Epithelial cell of esophagus (primary cell): ENCODE results near the gene LAMTOR2.

ENCODE experiments used
- DNase-seq: peaks from one replicate; pipeline ENCODE4 v3.0.0; 2010; ENCODE audit warnings: low read depth
- H3K4me3 ChIP-seq: 2 replicates; pipeline ENCODE4 v1.5.1; 2011; ENCODE audit warnings: mild to moderate bottlenecking, low read length, control low read depth
- CTCF ChIP-seq: IDR thresholded peaks from 2 replicates; pipeline ENCODE4 v1.5.1; 2011; ENCODE audit warnings: low read depth, mild to moderate bottlenecking, low read length, control low read depth, inconsistent platforms; ENCODE audit not compliant: insufficient read depth; ENCODE audit errors: missing control alignments

LAMTOR2 gene

GRCh38 chr1:156072251-156072650 is 17.7 kb downstream of the LAMTOR2 start:
- DNase-seq, result no peak
- no peak for TF ChIP-seq CTCF
- H3K4me3 ChIP-seq, result no peak overlapping the region

- no peak for TF ChIP-seq CTCF
- DNase-seq, result no peak
- no peak overlapping the region for H3K4me3 ChIP-seq
These were observed 18.6 kb downstream of the LAMTOR2 start for GRCh38 chr1:156073110-156073687.

- H3K4me3 ChIP-seq, result no peak overlapping the region
- TF ChIP-seq CTCF, result no peak
- DNase-seq, result no peak
These were observed 19.2 kb downstream of the LAMTOR2 start for GRCh38 chr1:156073740-156074139.

GRCh38 chr1:156074661-156075060 is 20.1 kb downstream of the LAMTOR2 start:
- TF ChIP-seq CTCF, result no peak
- H3K4me3 ChIP-seq, result no peak overlapping the region
- no peak for DNase-seq

GRCh38 chr1:156075162-156075561 is 20.6 kb downstream of the LAMTOR2 start:
- H3K4me3 ChIP-seq, result no peak overlapping the region
- no peak for TF ChIP-seq CTCF
- no peak for DNase-seq

- H3K4me3 ChIP-seq, result no peak overlapping the region
- TF ChIP-seq CTCF, result no peak
- no peak for DNase-seq
These were observed 21.2 kb downstream of the LAMTOR2 start for GRCh38 chr1:156075775-156076204.
